Cerebellar nuclear complex (tissue), 1 donor: ENCODE data around the gene USP24.
"Not testable (repeated sequence)": the region's sequence is repeated elsewhere in the genome, so short reads cannot be mapped to it uniquely, and the experiment has no call there.

Source experiments
- DNase-seq, 2 experiments: peaks; one replicate each; lab custom pipeline; 2025; lab: John Stamatoyannopoulos, UW

USP24 gene

GRCh38 chr1:55199735-55200134, 15.4 kb downstream of the USP24 start:
- DNase-seq: not testable (repeated sequence)

GRCh38 chr1:55198044-55198443, 17.1 kb downstream of the USP24 start:
- no peak for DNase-seq

GRCh38 chr1:55197099-55197498, 18.1 kb downstream of the USP24 start:
- no peak for DNase-seq

DNA sequence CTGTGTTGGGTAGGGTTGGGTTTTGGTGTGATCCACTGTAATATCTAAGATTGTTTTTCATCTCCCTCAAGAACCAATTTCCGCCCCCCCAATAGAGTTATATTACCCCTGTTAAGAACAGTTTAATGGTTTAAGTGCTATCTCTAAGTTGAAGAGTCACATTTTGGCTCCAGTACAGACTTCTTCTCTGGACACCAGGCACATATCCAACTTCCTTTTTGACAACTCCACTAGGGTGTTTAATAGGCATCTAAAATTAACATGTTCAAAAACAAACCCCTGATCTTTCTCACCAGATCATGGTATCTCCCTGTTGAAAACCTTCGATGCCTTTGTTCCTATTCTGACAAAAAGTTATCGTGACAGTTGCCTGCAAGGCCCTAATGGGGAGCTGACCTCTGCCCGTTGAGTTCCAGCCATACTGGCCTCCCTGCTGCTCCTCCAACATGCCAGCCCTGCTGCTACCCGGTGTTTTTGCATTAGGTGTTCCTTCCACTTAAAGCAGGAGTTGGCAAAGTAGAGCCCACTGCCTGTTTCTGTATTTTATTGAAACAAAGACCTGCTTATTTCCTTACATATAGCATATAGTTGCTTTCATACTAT, 18.6 kb downstream of the USP24 start:
- DNase-seq: no peak

DNA sequence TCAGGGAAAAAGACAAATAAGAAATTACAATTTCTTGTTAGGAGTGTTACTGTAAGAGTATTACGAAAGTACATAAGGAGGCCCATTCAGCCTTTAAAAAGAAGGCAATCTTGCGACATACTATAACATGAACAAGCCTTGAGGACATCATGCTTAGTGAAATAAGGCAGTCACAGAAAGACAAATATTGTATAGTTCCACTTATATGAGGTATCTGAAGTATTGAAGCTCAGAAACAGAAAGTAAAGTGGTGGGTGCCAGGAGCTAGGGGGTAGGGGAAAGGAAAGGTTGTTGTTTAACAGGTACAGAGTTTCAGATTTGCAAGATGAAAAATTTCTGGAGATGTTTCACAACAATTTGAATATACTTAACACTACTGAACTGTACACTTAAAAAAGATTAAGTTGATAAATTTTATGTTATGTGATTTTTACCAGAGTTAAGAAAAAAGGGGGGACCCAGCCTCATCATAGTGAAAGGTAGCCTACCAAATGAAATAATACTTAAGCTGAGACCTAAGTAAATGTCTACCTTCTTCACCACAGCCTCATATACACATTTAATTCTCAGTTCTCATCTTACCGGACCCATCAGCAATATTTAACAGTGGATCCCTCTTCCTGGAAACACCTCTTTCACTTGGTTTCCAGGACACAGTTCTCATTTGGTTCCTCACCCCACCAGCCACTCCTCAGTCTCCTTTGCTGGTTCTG, 19.5 kb downstream of the USP24 start:
- DNase-seq: no peak

GRCh38 chr1:55194851-55195250, 20.3 kb downstream of the USP24 start:
- DNase-seq: no peak

- DNase-seq: no peak
Measured at GRCh38 chr1:55192093-55192492, 23.1 kb downstream of the USP24 start.

- not testable (repeated sequence) for DNase-seq
Measured at GRCh38 chr1:55191219-55191952, 23.8 kb downstream of the USP24 start.

GRCh38 chr1:55190109-55190508, 25.1 kb downstream of the USP24 start:
- no peak for DNase-seq

DNA sequence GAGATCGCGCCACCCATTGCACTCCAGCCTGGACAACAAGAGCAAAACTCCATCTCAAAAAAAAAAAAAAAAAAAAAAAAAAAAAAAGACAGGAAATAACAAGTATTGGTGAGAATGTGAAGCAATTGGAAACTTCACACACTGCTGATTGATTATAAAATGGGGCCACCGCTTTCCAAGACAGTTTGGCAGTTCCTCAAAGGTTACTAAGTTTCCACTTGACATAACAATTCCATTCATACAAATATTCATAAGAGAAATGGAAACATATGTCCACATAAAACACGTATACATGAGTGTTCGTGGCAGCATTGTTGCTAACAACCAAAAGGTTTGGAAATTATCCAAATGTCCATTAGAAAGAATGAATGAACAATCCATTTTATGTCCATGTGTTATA, 26.3 kb downstream of the USP24 start:
- DNase-seq: no peak

- no peak for DNase-seq
Measured at GRCh38 chr1:55185832-55186231, 29.3 kb downstream of the USP24 start.

DNA sequence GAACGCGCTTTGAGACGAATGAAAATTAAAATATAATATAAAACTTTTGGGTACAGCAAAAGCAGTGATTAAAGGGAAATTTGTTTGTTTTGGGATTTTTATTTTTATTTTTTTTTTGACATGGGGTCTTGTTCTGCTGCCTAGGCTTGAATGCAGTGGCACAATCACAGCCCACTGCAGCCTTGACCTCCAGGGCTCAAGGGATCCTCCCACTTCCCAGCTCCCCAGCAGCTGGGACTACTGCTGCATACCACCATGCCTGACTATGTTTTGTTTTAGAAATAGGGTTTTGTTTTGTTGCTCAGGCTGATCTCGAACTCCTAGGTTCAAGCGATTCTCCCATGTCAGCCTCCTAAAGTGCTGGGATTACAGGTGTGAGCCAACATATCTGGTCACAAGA, 30.3 kb downstream of the USP24 start:
- no peak for DNase-seq

GRCh38 chr1:55181666-55182065, 33.5 kb downstream of the USP24 start:
- no peak for DNase-seq

DNA sequence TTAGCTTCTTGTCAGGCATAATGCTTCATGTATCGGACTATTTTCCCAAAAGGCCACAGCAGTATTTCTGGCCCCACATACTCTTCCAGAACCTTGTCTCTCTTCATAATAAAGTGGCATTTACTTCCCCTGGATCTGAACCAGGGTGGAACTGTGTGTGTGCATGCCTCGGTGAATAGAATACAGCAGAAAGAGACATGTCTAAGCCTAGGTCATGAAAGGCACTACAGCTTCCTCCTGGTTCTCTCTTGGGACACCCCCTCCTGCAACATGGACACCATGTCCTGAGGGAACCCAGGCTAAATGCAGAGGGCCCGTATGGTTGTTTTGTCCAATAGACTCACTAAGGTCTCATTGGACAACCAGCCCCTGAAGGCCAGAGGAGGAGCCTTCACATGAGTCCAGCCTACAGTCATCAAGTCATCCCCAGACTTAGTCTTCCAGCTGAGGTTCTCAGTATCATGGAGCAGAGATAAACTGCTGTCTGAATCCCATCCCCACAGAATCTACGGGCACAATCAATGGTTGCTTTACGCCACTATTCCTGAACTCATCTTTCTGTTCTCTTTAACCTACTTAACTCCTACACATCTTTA, 35.0 kb downstream of the USP24 start:
- no peak for DNase-seq

DNA sequence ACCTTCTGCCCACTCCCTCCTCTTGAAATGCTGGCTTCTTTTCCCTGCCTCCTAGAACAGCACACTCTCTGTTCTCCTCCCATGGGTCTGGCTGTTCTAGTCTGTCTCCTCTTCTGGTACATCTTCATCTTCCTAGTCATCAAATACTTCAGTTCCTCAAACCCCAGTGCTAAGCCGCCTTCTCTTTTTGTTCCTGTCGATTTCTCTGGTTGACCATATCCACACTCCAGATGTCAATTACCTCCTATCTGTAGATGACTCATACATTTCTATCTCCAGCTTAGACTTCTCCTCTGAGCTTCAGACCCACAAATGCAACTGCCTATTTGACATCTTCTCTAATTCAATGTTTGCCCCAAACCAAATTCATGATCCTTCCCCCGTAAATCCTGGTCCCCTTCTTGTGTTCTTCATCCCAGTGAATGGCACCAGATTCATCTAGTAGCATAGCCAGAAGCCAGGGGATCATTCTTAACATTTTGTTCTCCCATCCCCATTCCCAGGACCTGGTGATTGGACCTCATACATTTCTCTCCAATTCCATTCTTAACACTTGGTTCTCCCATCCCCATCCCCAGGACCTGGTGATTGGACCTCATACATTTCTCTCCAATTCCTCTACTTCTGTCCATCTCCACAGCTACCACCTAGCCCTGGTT, 35.9 kb downstream of the USP24 start:
- DNase-seq: no peak

GRCh38 chr1:55172687-55173086, 42.5 kb downstream of the USP24 start:
- no peak for DNase-seq

GRCh38 chr1:55172272-55172671, 42.9 kb downstream of the USP24 start:
- no peak for DNase-seq

DNA sequence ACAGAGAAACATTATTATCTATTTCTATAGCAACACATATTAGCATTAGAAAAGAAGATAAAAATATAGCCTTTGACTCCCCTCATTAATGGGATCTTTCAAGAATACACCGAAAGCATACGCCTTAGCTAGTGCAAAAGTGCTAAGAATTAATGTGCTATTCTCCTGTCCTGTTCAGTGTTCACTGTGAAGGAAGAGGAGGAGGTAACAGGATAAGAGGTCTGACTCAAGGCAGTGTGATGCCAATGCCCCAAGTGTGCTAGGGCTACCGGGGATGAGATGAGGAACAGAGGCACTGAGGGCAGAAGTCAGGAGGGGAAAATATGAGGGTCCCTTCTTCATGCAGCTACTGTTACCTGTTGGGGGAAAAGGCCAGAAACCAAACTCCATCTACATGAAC, 43.5 kb downstream of the USP24 start:
- DNase-seq: no peak

DNA sequence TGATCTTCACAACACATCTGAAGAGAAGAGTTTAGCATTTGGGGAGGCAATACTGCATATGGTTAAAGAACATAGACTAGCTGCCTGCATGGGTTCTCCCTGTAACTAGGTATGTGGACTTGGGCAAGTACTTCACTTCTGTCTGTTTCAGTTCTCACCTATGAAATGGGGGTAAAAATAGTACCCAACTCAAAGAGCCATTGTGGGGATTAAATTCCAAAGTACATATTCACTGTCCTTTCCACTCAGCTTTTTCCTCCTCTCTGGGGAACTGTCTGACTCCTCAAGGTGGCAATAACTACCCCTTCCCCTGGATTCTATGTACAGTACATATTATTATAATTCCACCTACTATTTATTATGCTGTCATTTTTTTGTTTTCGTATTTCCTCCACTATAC, 44.7 kb downstream of the USP24 start:
- DNase-seq: no peak

- no peak for DNase-seq
Measured at GRCh38 chr1:55169126-55169525, 46.0 kb downstream of the USP24 start.

GRCh38 chr1:55168353-55168752, 46.8 kb downstream of the USP24 start:
- DNase-seq: no peak

- DNase-seq: no peak
Measured at GRCh38 chr1:55167224-55167871, 47.8 kb downstream of the USP24 start.
